ENCODE data around the gene KLHL1.

Gene KLHL1

DNA sequence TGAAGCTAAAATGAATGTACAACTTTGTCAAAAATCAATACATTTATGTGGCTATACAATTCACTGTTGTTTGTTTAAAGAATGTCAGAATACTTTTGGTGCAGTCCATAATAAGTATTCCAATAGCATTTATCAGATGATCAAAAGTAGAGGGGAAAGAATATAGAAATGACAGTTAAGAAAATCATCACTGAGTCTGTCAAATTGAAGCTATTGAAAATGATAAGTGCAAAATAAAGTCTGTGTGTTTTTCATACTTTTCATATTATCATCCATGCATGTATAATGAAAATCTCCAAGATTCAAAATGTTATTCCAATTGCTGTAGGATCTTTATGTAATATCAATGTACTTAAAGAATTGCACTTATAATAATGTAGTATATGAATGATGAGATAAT, 93.9 kb downstream of the KLHL1 start:
- no peak for DNase-seq (ENCODE audit: low read depth, low spot score)

DNA sequence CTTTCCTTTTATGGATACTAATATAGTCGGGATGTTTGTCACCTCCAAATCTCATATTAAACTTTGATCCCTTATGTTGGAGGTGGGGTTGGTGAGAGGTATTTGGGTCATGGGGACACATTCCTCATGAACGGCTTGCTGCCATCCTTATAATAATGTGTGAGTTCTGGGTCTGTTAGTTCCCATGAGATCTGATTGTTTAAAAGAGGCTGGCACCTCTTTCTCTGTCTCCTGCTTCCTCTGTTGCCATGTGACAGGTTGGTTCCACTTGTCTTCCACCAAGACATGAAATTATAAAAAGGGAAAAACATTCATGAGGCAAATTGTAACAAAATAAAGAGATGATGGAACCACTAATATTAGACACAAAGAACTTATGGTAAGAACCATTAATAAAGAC, 108.4 kb downstream of the KLHL1 start:
- DNase-seq (ENCODE audit: low read depth, low spot score): no peak

GRCh38 chr13:69997061-69997460, 111.2 kb downstream of the KLHL1 start:
- DNase-seq (ENCODE audit: low read depth, low spot score): no peak

DNA sequence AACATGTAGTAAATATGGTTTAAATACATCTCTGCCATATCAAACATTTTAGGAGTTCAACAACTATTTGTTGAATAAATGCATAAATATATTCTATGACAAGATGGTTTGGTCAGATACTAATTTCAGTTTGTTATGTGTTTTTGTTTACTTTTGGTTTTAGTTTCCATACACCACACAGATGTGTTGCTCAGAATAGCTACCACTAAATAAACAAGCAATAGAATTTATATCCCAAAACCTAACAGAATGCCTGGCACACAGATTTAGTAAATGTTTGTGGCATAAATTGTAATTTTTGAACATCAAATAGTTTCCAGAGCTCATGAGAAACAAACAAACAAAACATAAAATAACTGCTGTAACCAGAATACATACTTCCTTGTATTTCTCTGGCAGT, 127.5 kb downstream of the KLHL1 start:
- no peak for DNase-seq (ENCODE audit: low read depth, low spot score)

- no peak for DNase-seq (ENCODE audit: low read depth, low spot score)
Measured at GRCh38 chr13:69975496-69975895, 132.8 kb downstream of the KLHL1 start.

DNA sequence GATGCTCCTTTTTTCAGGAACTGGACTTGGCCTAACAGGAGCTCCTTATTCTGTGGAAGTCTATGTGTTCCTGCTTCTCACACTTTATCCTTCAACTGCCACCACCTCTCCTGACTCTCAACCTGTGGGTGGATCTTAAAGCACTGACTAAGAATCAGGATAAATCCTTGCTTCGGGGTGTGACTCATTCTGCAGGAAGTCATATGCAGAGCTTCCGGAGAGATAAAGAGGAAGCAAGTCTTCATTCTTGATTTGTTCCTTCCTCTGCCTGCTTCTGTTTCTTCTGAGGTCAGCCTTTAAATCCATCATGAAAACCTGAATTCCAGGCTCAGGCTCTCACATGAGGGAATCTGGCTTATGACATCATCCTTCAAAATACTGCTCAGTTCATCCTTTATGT, 137.7 kb downstream of the KLHL1 start:
- DNase-seq (ENCODE audit: low read depth, low spot score): no peak

DNA sequence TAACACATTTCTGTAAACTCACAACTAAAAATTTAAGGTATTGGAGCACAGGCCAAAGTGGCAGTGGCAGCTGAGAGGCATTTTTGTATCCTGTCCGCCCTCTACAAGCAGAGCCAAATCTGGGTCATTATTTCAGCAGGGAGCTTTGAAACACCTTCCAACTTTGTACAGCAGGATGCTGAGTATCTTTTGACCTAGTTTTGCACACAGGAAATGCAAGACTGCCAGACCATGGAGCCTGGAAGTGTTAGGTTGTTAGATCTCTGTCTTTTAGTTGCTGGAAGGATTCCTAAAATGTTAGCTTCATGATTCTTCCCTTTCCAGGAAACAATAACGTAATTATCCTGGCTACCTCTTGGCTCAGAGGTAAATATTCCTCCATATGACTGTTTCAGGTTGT, 149.2 kb downstream of the KLHL1 start:
- DNase-seq (ENCODE audit: low read depth, low spot score): no peak

DNA sequence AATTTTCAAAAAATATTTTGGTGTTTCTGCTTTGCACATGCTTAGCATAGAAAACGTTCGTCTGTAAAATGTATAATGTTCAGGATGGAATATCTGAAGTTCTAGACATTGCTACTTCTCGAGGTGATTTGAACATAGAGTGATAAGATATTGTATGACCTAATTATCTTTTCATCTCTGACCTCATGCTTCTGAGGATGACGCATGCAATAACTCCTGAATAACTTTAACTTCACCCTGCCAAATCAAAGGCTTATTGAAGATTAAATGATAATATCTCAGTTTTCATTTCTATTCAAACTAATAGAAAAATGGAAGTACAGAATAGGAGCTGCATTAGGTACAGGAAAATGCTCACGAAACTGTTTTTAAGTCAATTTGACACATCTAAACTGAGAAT, 151.4 kb downstream of the KLHL1 start:
- no peak for DNase-seq (ENCODE audit: low read depth, low spot score)

DNA sequence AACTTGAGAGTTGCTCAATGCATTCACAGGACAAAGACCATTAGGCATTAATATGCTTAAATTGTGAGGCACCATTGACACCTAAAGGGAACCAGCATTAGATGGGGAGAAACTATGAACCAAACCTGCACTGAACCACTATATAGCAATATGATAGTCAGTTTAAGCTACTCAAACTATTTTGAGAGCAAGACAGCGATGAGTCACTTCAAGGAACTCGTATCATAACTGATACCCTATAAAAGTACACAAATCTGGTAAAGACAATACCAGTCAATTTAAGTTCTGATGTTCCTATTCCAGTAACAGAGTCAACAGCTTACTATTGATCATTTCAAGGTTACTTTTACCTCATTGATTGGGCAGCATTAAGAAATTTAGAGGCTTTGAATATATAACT, 151.9 kb downstream of the KLHL1 start:
- DNase-seq (ENCODE audit: low read depth, low spot score): no peak

- no peak for DNase-seq (ENCODE audit: low read depth, low spot score)
Measured at GRCh38 chr13:69955271-69955670, 153.0 kb downstream of the KLHL1 start.

GRCh38 chr13:69951412-69951811, 156.8 kb downstream of the KLHL1 start:
- no peak for DNase-seq (ENCODE audit: low read depth, low spot score)

- DNase-seq (ENCODE audit: low read depth, low spot score): no peak
Measured at GRCh38 chr13:69950160-69950559, 158.1 kb downstream of the KLHL1 start.

DNA sequence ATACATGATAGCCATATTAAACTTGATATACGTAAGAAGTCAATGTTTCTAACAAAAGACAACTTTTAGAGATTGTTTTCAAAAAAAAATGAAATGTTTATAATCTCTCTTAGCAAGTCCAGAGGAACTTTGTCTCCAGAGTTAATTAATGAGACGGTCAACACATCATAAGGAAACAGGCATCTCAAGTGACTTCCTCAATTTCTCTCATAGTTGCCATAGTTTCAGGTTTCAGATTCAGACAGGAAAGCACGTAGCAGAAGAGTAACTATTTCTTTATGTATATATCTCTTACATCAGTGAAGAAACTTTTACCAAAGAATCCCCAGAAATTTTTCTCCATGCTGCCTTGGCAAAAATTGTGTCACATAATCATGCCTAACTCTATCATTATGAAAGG, 160.2 kb downstream of the KLHL1 start:
- DNase-seq (ENCODE audit: low read depth, low spot score): no peak

GRCh38 chr13:69947582-69947981, 160.7 kb downstream of the KLHL1 start:
- no peak for DNase-seq (ENCODE audit: low read depth, low spot score)

GRCh38 chr13:69946511-69946910, 161.7 kb downstream of the KLHL1 start:
- DNase-seq (ENCODE audit: low read depth, low spot score): no peak

GRCh38 chr13:69935043-69935442, 173.2 kb downstream of the KLHL1 start:
- no peak for DNase-seq (ENCODE audit: low read depth, low spot score)

GRCh38 chr13:69928262-69928661, 180.0 kb downstream of the KLHL1 start:
- no peak for DNase-seq (ENCODE audit: low read depth, low spot score)

DNA sequence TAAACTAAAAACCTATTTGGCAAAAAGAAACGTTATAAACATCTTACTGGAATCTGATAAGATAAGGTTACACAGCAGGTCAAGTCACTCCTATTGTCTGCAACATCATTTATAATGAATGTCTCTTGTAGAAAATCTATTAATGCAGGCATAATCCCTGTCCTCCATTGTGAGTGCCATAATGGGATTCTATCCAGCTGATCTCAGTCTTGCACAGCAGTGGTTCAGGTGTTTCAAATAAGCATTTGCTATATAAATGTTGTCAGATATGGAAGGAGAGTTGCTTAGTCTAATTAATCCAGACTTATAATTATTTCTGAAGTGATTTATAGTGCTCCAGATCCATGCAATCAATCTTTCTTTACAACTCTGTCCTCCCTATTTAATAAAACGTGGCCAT, 187.1 kb downstream of the KLHL1 start:
- no peak for DNase-seq (ENCODE audit: low read depth, low spot score)

DNA sequence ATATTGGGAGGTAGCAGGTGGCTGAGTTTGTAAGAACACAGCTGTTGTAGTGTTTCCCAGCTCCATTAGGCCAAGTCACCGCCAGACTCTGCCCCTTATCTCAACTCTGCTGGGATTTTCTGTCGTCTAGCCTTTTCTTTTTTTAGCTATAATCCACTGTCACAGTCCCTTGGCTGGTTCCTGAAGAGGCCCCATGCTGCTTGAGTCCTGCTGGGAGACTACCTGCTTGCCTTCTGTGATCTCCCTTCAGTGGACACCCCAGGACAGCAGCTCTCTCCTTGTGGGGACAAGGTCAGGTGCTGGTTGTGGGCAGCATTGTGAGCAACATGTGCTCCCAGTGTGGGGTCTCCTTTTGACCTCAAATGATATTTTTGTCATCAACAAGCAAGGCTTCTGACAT, 195.6 kb downstream of the KLHL1 start:
- no peak for DNase-seq (ENCODE audit: low read depth, low spot score)

- no peak for DNase-seq (ENCODE audit: low read depth, low spot score)
Measured at GRCh38 chr13:69910800-69911199, 197.5 kb downstream of the KLHL1 start.

DNA sequence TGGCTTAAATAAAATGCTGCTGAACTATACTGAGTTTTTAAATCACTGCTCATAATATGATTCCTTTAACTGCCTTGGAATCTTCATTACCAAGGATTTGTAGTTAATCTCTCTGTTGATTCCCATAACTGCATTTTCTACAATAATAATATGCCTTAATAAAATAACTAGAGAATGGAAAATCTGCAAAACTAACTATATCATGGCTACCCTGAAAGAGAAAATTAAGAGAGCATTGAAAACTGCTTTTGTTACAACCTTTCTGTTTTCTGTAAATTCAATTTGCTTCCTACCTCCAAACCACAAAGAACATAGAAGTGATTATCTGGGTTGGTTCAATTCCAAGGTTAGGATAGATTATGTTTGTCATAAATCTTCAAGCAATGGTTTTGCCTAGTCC, 203.5 kb downstream of the KLHL1 start:
- no peak for DNase-seq (ENCODE audit: low read depth, low spot score)

GRCh38 chr13:69903081-69903480, 205.2 kb downstream of the KLHL1 start:
- DNase-seq (ENCODE audit: low read depth, low spot score): no peak

DNA sequence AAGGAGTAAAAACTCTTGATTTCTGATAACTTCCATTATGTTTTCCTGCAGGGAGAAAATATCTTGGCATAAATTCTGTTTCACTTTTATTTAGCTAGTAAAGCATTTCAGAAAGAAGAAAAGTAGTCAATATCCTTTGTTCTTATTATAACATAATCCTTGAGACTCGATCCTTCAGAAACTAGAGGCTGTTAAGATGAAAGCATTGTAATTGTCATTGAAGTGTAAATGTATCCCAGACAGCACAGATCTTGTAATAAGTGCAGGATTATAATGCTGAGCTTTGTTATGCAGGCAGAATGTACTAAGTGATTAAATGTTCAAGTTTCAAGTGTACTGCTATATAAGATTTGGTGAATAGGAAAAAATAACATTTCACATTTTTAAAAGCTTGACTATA, 225.8 kb downstream of the KLHL1 start:
- DNase-seq (ENCODE audit: low read depth, low spot score): no peak

- DNase-seq (ENCODE audit: low read depth, low spot score): no peak
Measured at GRCh38 chr13:69879936-69880335, 228.3 kb downstream of the KLHL1 start.

All from iPS DF 19.7 (cell line).